IPS-18a (cell line): ENCODE data around the gene GOLPH3.
"Not testable (repeated sequence)": the region's sequence is repeated elsewhere in the genome, so short reads cannot be mapped to it uniquely, and the experiment has no call there.

Experiments used
- H3K27ac ChIP-seq: one replicate; pipeline ENCODE4 v1.5.1; 2013; ENCODE audit warnings: low read length
- H3K27me3 ChIP-seq: one replicate; pipeline ENCODE4 v1.6.1; 2013; ENCODE audit warnings: mild to moderate bottlenecking, low read length; ENCODE audit not compliant: control insufficient read depth, insufficient read depth
- H3K36me3 ChIP-seq: one replicate; pipeline ENCODE4 v1.6.1; 2013; ENCODE audit warnings: low read depth, low read length; ENCODE audit not compliant: control insufficient read depth
- H3K4me1 ChIP-seq: one replicate; pipeline ENCODE4 v1.6.1; 2013; ENCODE audit warnings: low read depth, low read length; ENCODE audit not compliant: control insufficient read depth
- H3K4me3 ChIP-seq: one replicate; pipeline ENCODE4 v1.5.1; 2013; ENCODE audit warnings: low read length
- H3K9ac ChIP-seq: one replicate; pipeline ENCODE4 v1.6.1; 2013; ENCODE audit warnings: mild to moderate bottlenecking, low read length, moderate library complexity
- H3K9me3 ChIP-seq: one replicate; pipeline ENCODE4 v1.6.1; 2013; ENCODE audit warnings: low read depth, low read length; ENCODE audit not compliant: control insufficient read depth

GOLPH3 gene

DNA sequence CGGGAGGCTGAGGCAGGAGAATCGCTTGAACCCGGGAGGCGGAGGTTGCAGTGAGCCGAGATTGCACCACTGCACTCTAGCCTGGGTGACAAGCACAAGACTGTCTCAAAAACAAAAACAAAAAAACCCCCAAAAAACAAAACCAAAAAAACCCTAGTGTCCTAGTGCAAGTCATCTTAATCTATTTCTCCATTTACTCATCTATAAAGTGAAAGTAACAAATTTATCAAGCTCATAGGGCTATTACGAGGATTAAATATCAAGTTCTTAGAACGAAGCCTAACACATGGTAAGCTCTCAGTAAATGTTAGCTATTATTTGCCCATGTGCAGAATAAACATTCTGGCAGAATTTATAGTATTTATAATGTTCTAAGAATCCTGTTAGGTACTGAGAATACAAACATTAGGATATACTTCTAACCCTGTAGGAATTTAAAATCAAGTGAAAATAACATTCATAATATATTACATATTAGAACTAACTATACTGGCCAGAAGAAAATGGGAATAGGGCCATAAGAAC, 45.0 kb downstream of the GOLPH3 start:
- H3K4me3 ChIP-seq = no peak overlapping the region
- no peaks in the 10 kb centered on the region for H3K9me3 ChIP-seq
- peaks cover 30% of the 10 kb centered on the region for H3K36me3 ChIP-seq
- H3K27me3 ChIP-seq = no peaks in the 10 kb centered on the region
- H3K9ac ChIP-seq = no peak overlapping the region
- H3K4me1 ChIP-seq = peaks cover 9% of the 10 kb centered on the region
- H3K27ac ChIP-seq = no peak overlapping the region

- H3K4me3 ChIP-seq = no peak overlapping the region
- no peak overlapping the region for H3K9ac ChIP-seq
- no peaks in the 10 kb centered on the region for H3K27me3 ChIP-seq
- no peak overlapping the region for H3K27ac ChIP-seq
- no peaks in the 10 kb centered on the region for H3K9me3 ChIP-seq
- peaks cover 17% of the 10 kb centered on the region for H3K36me3 ChIP-seq
- peaks cover 9% of the 10 kb centered on the region for H3K4me1 ChIP-seq
Measured at GRCh38 chr5:32127711-32128110, 46.4 kb downstream of the GOLPH3 start.

GRCh38 chr5:32126691-32127090, 47.4 kb downstream of the GOLPH3 start:
- Histone ChIP-seq H3K9ac (no peak overlapping the region), H3K27ac (no peak overlapping the region), H3K36me3 (peaks cover 17% of the 10 kb centered on the region), H3K4me3 (no peak overlapping the region), H3K27me3 (no peaks in the 10 kb centered on the region), H3K4me1 (peaks cover 9% of the 10 kb centered on the region), H3K9me3 (no peaks in the 10 kb centered on the region)

GRCh38 chr5:32123889-32124676, 50.0 kb downstream of the GOLPH3 start:
- Histone ChIP-seq H3K36me3 (peaks cover 27% of the 10 kb centered on the region), H3K4me3 (no peak overlapping the region), H3K27me3 (no peaks in the 10 kb centered on the region), H3K27ac (no peak overlapping the region), H3K9ac (no peak overlapping the region), H3K4me1 (peaks cover 9% of the 10 kb centered on the region), H3K9me3 (no peaks in the 10 kb centered on the region)

DNA sequence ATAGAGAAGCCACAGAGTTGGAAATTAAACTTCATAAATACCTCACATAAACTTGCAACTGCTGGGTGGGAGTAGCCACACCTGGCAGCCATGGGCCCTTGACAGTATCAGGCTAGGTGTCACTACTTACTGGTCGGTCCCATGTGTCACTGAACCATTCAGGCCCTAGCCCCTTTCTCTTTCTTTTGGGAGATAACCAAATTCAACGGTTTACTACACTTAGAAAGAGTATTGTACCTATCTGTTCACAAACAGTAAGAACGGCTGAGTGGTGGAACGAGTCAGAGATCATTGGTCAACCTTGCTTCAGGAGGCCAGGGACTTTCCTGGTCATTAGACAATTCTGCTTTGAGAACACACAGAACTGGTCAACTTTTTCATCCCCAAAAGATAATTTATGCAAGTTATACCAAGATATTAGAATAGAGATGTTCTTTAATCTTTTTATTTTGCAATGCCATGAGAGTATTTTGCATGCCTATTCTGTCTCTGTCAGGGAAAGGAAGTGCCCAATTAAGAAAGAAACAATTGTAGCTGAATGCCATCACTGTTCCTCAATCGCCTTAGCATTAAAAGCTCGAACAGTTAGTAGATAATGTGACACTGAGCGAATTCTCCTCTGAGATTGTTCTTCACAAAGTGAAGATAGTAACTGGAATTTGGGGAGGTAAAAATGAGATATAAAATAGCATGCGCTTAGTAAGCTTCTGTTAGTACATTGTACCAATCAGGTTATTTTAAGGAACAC, 50.9 kb downstream of the GOLPH3 start:
- Histone ChIP-seq H3K36me3 (peaks cover 27% of the 10 kb centered on the region), H3K27me3 (no peaks in the 10 kb centered on the region), H3K27ac (no peak overlapping the region), H3K4me1 (peaks cover 5% of the 10 kb centered on the region), H3K9me3 (no peaks in the 10 kb centered on the region), H3K9ac (no peak overlapping the region), H3K4me3 (no peak overlapping the region)

GRCh38 chr5:32118922-32119321, 55.2 kb downstream of the GOLPH3 start:
- H3K27ac ChIP-seq, H3K27me3 ChIP-seq, H3K4me1 ChIP-seq, H3K4me3 ChIP-seq, H3K9me3 ChIP-seq, H3K9ac ChIP-seq: not testable (repeated sequence)
- peaks cover 14% of the 10 kb centered on the region for H3K36me3 ChIP-seq

GRCh38 chr5:32116574-32117313, 57.4 kb downstream of the GOLPH3 start:
- Histone ChIP-seq H3K9me3 (no peaks in the 10 kb centered on the region), H3K27me3 (no peaks in the 10 kb centered on the region), H3K36me3 (peaks cover 20% of the 10 kb centered on the region), H3K4me3 (no peak overlapping the region), H3K27ac (no peak overlapping the region), H3K9ac (no peak overlapping the region), H3K4me1 (no peaks in the 10 kb centered on the region)

DNA sequence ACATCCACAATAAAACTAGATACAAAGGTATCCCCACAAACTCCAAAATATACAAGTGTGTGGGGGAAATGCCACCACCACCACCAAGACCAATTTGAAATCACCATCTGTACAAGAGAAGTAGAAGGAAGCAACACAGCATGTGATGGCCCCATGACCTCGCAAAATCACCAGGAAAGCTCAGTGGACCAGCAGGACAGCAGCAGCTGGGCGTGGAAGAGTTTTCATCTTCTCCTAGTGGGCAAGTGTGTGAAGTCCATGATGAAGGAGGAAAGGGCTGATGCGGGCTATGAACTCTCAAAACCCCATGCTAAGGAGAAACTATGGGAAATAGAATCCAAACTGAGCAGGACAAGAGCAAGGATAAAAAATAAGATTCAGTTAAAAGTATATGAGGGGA, 58.1 kb downstream of the GOLPH3 start:
- Histone ChIP-seq H3K9ac (no peak overlapping the region), H3K36me3 (peaks cover 20% of the 10 kb centered on the region), H3K27me3 (no peaks in the 10 kb centered on the region), H3K4me1 (no peaks in the 10 kb centered on the region), H3K4me3 (no peak overlapping the region), H3K27ac (no peak overlapping the region), H3K9me3 (no peaks in the 10 kb centered on the region)

DNA sequence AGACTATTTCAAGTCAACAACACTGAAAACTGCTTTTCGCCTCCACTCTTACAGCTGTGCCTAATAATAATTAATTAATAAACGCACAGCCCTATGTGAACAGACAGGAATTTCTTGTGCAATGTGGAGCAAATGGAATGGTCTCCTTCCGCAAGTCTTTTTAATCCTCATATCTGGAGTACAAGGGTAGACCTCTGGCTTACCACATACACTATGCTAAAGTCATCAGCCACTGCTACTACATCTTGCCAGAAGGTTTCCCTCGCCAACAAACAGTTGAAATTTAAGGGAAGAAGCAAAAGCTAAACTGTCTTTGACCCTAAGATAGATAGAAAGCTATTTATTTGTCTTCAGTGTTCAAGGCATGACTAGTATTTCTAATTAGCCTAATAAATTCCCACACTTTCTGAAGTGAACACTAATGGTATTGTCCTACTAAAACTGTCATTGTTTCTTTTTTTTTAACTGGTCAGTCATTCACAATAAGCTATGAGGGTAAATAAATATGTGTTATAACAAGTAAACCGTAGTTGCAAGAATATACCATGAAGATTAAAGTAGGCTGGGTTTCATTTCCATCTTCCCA, 63.9 kb downstream of the GOLPH3 start:
- Histone ChIP-seq H3K9me3 (no peaks in the 10 kb centered on the region), H3K9ac (no peak overlapping the region), H3K4me1 (no peaks in the 10 kb centered on the region), H3K27me3 (no peaks in the 10 kb centered on the region), H3K4me3 (no peak overlapping the region), H3K36me3 (peaks cover 54% of the 10 kb centered on the region), H3K27ac (no peak overlapping the region)

GRCh38 chr5:32109236-32109635, 64.9 kb downstream of the GOLPH3 start:
- Histone ChIP-seq H3K4me1 (no peaks in the 10 kb centered on the region), H3K27me3 (no peaks in the 10 kb centered on the region), H3K4me3 (no peak overlapping the region), H3K27ac (no peak overlapping the region), H3K36me3 (peaks cover 54% of the 10 kb centered on the region), H3K9ac (no peak overlapping the region), H3K9me3 (no peaks in the 10 kb centered on the region)

DNA sequence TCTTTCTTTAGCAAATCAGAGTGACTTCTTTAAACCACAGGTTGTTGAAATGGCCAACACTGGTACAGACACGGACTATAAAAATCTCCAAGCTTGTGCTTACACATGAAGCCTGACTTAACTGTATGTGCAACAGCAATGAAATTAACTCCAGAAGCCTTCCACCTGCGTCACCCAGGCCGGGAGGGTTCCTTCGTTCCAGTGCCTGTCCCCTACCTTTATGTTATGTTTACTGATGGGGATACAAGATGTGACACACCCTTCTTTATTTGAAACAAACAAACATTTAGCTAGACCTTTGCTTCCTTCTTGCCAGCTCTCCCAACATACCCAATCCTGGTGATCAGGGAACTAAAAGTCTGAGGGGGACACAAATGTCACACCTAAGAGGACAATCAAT, 66.0 kb downstream of the GOLPH3 start:
- Histone ChIP-seq H3K27ac (no peak overlapping the region), H3K27me3 (no peaks in the 10 kb centered on the region), H3K4me3 (no peak overlapping the region), H3K9ac (no peak overlapping the region), H3K4me1 (no peaks in the 10 kb centered on the region), H3K9me3 (no peaks in the 10 kb centered on the region), H3K36me3 (peaks cover 63% of the 10 kb centered on the region)
